DMS79 (cell line): ENCODE results near the gene DOCK9.
"Not testable (repeated sequence)": the region's sequence is repeated elsewhere in the genome, so short reads cannot be mapped to it uniquely, and the experiment has no call there.

Experiments
- DNase-seq: peaks from one replicate; lab custom pipeline; 2025; lab: John Stamatoyannopoulos, UW

Gene DOCK9

GRCh38 chr13:98772794-98773452 lies 204.9 kb downstream of the DOCK9 start:
- no peak for DNase-seq

GRCh38 chr13:98771838-98772611 lies 205.8 kb downstream of the DOCK9 start:
- DNase-seq, result no peak

- no peak for DNase-seq
Observed at GRCh38 chr13:98769736-98770135, 208.1 kb downstream of the DOCK9 start.

- DNase-seq, result no peak
Observed at GRCh38 chr13:98768522-98768921, 209.3 kb downstream of the DOCK9 start.

- DNase-seq, result no peak
Observed at GRCh38 chr13:98766697-98767096, 211.2 kb downstream of the DOCK9 start.

GRCh38 chr13:98765996-98766519 lies 211.8 kb downstream of the DOCK9 start:
- peak; percentile 57 for DNase-seq

- peak; percentile 23 for DNase-seq
Observed at GRCh38 chr13:98761986-98762616, 215.8 kb downstream of the DOCK9 start.

GRCh38 chr13:98761126-98761985 lies 216.5 kb downstream of the DOCK9 start:
- DNase-seq, result no peak

- no peak for DNase-seq
Observed at GRCh38 chr13:98755729-98756128, 222.1 kb downstream of the DOCK9 start.

GRCh38 chr13:98755116-98755515 lies 222.7 kb downstream of the DOCK9 start:
- DNase-seq, result no peak

- DNase-seq, result not testable (repeated sequence)
Observed at GRCh38 chr13:98754468-98754867, 223.4 kb downstream of the DOCK9 start.

GRCh38 chr13:98752467-98753290 lies 225.2 kb downstream of the DOCK9 start, which contains the start of gene SLC15A1:
TSS of gene SLC15A1 (minus strand) at chr13:98752672. CDS start at chr13:98752598, 74 bp downstream.
- DNase-seq, result peak; percentile 42

- no peak for DNase-seq
Observed at GRCh38 chr13:98751861-98752466, 225.9 kb downstream of the DOCK9 start.

- DNase-seq, result no peak
Observed at GRCh38 chr13:98751367-98751782, 226.5 kb downstream of the DOCK9 start.

GRCh38 chr13:98749501-98749900 lies 228.4 kb downstream of the DOCK9 start:
- no peak for DNase-seq

- DNase-seq, result no peak
Observed at GRCh38 chr13:98746968-98747367, 230.9 kb downstream of the DOCK9 start.
